HG03558 (cell line): ENCODE measurements around the gene RAB8B.

Experiments used
- ATAC-seq: cut with Tn5 transposase; IDR thresholded peaks from one replicate; pipeline ENCODE4 v1.9.1; 2021; ENCODE audit warnings: moderate number of reproducible peaks; ENCODE audit not compliant: unreplicated experiment; ENCODE audit errors: extremely low read depth

Gene RAB8B

DNA sequence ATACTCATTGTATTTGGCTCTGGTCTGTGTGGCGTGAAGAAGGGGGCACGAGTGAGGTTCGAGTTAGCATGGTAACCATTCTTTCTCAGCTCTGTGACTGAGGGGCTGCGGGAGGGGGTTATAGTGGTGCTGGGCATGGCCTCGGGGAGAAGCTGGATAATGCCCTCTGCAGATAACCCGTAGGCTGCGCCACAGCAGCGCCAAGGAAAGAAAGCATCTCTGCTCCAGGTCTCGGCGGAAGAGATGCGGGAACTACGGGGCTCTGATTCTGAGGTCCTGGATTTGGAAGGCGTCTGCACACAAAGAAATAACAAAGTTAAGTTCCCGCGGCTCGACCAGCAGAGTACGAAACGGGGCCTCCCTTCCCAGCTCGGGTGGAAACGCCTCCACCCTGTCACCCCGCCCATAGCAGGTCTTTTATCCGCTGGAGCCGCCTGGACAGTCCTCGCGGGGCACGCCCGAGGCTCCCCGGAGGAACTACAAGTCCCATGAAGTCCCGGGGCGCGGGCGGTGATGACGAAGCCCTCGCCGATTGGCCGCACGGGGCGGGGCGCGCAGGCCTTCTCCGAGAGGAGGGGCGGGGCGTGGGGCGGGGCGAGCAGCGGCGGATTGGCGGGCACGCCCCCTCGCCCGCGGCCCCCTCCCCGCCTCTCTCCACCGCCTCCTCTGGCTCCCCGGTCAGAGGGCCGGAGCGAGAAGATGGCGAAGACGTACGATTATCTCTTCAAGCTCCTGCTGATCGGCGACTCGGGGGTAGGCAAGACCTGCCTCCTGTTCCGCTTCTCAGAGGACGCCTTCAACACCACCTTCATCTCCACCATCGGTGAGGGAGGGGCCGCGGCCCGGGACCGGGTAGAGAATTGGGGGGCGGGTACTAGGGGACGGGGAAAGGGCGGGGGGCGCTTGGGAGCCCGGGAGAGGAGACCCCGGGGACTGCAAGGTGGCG lies at the start of gene RAB8B:
RAB8B (plus strand) TSS at position 681 of the 946 bp plus-strand sequence; CDS start at position 700, 19 bp downstream.
- peak; percentile 43 for ATAC-seq

DNA sequence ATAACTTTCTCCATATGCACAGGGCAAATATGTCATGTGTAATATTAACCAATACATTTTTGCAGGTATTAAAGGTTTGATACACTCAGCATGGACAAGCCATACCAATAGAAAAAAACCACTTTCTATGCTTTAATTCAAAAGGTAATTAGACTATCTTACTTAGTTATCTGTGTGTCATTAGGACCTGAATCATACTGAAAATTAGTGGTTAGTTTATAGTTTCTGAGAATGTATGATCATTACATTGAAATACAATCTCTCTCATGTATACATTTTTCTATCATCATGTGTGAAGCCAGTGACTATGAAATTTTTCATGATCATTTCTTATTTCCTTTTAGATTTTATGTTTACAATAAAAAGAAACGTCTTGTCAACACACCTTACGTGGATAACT lies 48.5 kb upstream of the RAB8B start:
- no peak for ATAC-seq

DNA sequence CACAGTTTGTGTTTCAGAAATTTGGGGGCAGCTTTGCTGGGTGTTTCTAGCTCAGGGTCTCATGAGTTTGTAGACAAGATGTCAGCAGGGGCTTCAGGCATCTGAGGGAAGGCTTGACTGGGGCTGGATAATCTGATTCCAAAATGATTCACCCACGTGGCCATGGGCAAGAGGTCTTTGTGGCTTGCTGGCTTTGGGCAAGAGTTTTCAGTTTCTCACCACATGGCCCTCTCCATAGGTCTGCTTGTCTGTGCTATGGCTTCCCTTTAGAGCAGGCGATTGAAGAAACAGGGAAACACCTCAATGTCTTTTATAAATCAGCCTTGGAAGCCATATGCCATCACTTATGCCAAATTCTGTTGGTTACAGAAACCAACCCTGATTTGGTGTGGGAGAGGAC lies 44.0 kb upstream of the RAB8B start:
- no peak for ATAC-seq

DNA sequence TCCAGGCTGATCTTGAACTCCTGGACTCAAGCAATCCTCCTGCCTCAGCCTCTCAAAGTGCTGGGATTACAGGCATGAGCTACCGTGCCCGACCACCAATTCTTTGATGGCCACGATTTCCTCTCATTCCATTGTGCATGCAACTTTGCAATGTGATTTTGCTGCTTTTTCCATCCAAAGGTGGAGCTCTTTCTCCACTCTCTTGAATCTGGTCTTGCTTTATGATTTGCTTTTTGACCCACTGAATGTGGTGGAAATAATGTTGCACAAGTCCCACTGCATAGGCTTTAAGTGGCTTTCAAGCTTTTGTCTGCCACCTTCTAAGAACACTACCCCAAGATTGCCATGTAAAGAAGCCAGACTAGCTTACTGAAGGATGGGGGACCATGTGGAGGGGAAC lies 42.7 kb upstream of the RAB8B start:
- ATAC-seq, result no peak

DNA sequence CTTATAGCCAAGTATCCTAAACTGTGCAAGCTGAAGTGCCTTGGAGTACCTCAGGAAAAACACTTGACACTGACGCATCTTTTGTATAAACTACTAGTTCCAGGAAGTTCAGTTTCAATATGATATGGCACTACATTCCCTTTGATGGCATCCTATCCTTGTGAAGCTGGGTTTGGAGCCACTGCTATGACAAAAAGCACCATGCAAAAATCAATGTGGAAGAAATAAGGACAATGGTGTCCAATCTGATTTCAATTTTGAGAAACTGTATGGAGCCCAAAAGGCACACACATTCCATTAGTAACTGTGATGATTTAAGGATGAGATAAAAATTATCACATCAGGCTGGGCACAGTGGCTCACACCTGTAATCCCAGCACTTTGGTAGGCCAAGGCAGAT lies 37.7 kb upstream of the RAB8B start:
- ATAC-seq, result no peak

DNA sequence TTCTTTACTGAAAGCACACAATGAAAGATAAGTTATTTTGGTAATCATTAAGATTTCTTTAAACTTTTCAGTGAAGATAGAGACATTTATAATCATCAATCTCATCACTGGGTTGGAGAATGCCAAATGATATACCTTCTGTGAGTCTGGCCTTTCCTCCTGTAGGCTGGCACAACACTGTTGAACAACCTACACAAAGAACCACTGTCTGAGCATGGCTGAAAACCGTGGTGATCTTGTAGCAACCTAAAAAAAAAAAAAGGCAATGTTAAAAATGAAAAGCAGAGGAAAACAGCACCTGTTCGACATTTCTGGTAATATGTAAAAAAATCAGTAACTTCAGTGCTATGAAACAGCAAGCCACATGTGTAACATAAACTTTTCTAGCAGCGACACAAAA lies 33.9 kb upstream of the RAB8B start:
- ATAC-seq, result no peak

DNA sequence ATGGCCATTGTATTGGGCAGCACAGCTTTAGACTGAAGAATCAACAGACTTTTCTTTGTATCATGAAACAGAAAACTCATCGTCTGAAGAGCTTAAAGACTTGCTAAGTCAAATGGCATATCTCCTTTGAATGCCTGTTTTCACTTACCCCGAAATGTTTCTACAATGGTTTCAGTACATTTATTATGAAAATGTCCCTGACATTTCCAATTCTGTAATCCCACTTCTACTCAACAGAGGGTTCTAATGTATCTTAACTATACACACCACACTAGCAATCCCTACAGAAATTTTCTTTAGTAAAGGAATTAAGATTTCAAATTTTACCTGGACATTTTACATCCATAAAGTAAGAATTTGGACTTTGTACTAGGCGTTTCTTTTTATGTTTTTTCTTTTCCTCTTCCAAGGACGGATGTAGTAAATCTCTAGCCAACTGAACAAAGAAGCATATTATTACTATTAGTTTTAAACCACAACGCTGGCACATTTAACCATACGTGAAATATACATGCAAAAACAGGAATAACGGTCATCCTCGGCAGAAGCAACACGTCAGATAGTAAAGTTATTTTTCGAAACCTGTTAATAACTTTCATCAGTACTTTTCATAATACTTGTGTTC lies 33.2 kb upstream of the RAB8B start:
- no peak for ATAC-seq

DNA sequence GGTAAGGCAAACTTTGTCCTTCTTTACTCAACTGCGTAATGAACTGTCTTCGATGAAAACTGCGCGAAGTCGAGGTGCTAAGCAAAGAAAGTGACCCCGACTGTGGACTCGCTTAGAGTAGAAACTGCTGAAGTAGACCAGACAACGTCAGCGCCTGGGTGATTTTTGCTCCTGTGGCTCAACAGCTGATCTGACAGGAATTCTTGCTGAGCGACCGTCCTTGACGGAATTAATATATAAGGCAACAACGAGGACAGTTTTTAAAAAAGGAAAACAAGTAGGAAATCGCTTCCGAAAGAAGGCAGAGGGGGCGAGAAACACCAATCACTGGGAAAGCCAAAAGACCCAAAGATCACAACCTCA lies 32.7 kb upstream of the RAB8B start:
- no peak for ATAC-seq

DNA sequence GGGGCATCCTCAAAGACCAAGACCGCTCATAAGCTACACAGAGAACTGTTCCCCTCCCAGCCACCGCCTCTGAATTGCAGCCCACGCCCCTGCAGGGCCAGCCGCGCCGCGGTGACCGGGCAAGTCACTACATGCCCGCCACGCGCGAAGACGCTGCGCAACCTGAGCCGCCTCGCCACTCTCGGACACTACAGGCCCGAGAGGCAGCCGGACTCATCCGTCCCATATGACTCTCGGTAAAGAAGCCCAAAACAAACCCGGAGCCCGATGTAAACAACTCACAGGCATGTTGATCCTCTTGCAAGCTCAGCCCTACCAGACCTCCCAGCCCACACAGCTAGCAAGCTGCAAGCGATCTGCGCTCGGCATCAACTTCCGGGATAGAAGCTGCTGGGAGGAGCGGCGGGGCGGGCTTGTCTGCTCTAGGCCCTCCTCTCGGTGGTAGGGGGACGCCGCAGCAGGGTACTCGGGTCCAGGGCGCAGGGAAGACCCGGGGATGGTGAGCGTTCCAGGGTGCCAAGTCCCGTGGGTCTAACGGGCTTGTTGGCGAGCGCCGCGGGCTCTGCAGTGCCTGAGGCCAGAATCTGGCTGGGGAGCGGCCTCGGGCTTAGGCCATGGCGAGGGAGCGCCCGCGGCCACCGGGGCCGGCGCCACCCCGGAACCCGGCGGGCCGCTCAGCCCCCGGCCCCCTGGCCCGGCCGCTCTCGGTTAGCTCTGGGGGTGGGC lies 32.1 kb upstream of the RAB8B start, which contains the start of gene RPS27L:
RPS27L (minus strand) TSS at position 360 of the 726 bp plus-strand sequence; CDS start at position 288, 72 bp downstream.
- no peak for ATAC-seq

DNA sequence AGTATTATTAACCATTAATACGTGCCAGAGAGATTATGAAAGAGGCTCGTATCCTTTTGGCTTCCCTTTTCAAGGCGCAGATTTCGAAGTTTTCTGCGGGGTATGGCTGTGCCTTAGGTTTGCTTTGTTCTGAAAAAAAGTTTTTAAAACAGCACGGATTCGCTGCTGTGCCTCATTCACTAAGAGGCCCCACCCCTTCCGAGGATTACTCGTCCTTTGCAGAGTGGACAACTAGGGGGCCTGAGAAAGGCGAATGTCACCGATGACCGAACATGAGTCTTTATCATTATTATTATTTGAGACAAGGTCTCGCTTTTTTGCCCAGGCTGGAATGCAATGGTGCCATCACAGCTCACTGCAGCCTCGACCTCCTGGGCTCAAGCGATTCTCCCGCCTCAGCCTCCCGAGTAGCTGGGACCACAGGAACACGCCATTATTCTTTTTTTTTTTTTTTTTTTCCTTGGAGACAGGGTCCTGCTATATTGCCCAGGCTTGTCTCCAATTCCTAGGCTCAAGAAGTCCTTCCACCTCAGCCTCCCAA lies 31.4 kb upstream of the RAB8B start:
- ATAC-seq, result no peak

DNA sequence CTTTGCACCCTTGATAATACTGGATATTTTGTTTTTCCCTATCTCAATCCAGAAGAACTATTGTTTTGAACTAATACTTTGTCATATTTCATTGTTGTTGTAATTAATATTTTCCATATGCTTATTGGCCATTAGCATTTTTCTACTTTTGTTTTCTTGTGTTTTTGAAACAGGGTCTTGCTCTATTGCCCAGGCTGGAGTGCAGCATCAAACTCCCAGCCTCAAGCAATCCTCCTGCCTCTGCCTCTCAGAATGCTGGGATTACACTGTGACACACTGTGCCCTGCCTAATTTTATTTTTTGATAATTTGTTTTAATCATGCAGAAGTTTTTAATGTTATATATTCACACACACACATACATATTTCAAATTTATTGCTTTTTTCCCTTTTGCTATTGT lies 28.8 kb upstream of the RAB8B start:
- ATAC-seq, result no peak

DNA sequence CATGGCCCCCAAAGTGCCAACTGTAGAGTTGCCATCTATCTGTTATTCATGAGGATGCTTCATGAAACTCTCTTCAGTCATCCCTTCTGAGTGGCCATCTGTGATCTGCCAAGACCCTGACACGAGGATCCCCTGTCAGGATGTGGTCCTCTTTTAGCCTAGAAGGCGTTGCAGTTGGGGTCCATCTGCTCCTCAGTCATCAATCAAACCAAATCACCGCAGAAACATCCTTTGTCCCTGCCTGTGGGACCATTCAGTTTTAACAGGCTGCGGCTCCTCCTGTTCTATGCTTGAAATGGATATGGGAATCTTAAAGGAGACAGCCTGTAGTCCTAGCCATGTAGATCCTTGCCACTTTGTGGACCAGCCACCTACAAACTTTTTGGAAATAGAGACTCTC lies 26.2 kb upstream of the RAB8B start:
- ATAC-seq, result no peak

DNA sequence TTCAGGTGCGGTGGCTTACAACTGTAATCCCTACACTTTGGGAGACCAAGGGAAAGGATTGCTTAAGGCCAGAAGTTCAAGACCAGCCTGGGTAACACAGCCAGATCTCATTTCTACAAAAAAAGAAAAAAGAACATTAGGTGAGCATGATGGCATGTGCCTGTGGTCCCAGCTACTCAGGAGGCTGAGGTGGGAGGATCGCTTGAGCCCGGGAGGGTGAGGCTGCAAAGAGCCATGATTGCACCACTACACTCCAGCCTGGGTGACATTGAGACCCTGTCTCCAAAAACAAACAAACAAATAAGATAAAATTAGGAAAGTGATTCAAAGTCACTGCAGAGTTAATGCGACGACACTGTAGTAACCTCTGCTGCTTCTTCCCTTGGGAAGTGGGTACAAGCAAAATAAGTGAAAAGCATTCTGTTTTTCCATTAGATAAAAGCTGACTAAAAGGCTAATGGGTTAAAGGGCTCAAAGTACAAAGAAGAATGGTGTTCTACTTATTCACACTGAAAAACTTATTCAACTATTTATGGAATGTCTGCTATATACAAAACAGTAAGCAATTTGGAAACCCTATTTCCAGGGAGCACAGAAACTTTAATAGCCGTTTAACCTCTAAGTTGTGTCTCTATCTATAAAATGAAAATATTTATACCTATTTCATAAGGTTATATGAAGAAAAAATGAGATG lies 24.1 kb upstream of the RAB8B start:
- no peak for ATAC-seq

DNA sequence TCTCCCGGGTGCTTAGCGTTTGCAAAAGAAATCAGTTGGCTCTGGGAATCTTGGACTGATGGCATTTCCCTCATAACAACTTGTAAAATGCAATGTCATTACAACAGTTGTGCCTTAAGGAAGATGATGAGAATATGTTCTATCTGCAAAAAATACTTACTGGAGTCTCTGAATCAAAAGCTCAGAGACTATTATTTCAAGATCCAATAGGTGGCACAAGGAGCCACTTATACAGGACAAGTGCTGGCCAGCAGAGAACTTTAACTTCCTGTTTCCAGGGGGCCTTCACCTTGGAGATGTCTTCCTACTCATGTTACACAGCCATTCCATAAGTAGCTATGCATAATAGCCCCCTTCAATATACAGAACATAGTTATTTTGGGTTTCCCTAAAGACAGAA lies 23.2 kb upstream of the RAB8B start:
- no peak for ATAC-seq

DNA sequence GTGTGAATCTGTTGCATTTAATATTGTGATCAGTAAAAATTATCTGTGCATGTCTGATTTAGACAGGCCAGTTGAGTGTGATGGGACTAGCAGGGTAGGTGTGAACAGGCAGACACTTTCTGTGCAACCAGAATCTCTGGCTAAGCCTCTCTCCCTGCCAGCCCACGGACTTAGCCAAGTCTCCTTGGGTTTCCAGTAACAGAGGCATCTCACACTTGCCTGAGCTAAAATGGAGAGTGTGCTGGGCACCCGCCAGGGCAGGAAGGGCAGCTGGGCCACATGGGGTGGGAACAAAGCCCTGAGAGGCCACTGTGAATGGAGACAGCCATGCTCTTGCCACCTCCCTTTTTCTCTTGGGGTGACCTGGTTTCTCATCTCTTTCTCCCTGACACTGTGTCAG lies 19.6 kb upstream of the RAB8B start:
- ATAC-seq, result no peak

DNA sequence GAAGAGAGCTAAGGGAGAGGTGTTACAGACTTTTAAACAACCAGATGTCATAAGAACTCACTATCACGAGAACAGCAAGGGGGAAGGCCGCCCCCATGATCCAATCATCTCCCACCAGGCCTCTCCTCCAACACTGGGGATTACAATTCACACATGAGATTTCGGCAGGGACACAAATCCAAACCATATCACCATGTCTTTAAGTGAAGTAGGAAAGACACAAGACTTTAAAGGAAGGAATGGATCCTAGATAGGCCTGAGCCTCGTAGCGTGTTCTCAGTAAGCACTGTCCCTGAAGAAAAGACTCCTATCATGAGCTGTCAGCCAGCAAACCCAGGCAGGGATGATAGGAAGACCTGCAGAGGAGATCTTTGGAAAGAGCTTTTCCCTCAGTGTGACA lies 17.0 kb upstream of the RAB8B start:
- no peak for ATAC-seq

DNA sequence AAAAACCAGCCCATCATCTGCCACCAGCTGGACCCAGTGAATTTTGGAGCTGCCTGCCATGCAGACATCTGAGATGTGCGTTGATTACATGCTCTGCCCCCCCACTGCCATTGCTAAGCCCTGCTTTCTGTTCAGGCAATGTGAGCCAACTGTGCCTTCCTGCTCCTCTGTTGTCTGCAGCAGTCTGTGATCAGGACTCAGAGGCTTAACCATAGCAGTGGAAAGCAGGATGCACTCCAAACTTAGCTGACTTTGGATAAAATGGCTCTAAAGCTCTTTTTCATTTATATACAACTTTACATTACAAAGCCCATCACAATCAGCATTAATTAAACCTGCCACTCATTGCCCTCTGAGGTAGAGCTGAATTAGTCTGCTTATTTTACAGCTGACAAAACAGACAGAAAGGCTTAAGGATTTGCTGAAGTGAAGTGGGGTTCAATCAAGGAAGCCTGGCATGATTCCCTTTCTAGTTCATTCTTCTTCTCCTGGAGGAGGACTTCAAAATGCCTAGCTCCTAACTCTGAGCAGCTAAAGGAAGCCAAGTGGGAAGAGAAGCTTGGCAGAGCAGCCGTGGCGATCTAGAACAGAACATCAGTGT lies 16.5 kb upstream of the RAB8B start:
- ATAC-seq, result no peak

DNA sequence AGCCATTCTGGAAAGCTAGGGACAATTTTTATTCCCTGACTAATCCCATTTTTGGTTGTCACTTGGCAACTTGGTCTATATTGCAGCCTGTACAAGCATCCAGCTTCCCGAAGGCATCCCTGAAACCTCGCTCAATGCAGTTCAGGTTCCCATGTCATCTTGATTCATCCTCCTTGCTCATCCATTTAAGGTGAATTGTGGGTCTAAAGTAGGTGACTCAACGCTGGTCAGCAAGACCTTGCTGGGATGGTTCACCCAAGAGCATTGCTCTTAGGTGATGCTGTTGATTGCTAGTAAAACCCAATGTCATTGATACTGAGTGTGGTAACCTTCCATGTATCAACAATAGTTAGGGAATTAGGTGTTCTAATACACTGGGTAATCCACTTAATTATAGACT lies 13.1 kb upstream of the RAB8B start:
- ATAC-seq, result no peak

DNA sequence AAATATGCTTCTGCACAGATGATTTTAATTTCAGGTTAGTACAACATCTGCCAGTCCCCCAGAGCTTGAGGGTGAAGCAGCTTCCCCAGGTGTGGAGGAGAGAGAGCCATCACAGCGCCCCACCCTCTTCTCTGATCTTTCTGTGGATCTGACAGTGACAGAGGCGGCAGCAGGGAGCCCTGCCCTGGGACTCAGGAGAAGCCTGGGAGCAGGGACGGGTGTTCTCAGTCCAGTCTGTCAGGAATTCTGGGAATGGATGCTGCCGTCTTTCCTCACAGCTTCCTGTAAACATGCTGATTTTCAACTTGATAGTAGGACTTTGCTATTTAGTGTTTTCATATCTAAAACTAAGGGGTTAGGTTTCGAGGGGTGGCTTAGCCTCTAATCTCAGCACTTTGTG lies 11.4 kb upstream of the RAB8B start:
- ATAC-seq, result no peak

DNA sequence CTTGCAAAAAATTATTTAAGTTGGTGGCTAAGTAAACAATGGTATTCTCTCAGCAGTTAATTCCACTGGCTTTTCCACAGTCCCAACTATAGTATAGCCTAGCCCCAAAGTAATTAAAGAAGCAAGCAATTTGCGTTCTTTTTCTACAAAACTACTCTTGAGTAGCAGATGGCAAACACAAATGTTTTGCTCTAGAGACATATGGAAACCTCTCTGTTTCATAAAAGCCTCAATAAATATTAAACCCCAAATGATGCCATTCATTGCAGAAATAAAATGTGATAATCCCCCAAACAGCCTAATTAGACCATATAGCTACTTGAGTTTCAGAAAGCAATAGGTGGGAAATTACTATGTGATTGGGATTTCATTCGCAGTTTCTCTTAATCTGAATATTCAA lies 8.7 kb upstream of the RAB8B start:
- ATAC-seq, result no peak
